ENCODE data around the gene SEC14L1.

Gene SEC14L1

DNA sequence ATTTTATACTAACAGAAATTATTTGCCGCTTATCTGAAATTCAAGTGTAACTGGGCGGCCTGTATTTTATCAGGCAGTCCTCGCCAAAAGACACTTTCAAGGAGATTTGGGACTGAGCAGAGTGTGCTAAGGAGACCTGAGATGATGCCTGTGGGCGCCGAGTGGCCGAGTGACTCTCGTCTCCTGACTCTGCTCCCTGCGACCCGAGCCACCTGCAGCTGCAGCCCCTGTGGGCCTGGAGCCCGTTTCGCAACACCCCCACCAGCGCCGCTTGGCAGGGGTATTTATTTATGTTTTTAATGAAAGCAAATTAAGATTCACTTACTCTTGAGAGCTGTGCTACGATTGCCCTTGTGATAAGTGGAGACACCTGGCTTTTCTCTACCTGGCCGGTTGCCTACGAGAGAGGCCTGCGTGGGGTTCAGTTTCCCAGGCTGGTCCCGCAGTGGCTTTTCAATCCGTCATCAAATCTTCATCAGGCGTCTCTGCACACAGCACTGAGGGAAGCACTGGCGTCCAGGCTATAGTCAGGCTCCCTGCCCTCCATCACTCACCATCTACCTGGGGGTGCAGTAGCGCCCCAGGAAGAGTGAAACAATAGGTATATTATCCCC, 124.0 kb downstream of the SEC14L1 start:
- DNase-seq (ENCODE audit: low read depth in 2 of 2), result no peak

DNA sequence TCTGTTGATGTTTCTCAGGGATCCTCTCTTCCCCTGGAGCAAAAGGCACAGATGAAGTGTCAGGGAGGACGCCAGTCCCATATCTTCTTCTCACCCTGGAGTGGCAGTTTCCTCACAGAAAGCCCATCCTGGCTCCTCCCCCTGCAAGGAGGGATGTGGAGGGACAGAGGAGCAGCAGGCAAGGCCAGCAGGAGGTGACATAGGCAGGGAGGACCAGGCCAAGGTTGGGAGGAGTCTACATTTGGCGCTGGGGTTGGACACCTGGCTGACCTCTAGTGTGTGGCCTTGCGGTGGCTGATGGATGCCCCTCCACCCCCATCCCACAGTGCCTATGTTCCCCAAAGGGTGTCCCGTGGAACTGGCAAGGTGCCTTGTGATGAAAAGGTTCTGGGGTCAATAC, 125.4 kb downstream of the SEC14L1 start:
- DNase-seq (ENCODE audit: low read depth in 2 of 2), result no peak

Measured in stimulated activated CD8-positive, alpha-beta memory T cell treated with anti-CD3 and anti-CD28 coated beads, Interleukin-15, amount 100 ng/mL, for 4 hours (primary cell).